ENCODE data around the gene HDAC4.

GRCh38 chr2:239182981-239183791 is 217.6 kb downstream of the HDAC4 start:
- no peak for TF ChIP-seq CTCF (IDR thresholded peaks at IDR 0.05)
- TF ChIP-seq POLR2A (IDR thresholded peaks at IDR 0.05): no peak
